H9 (cell line): Measurements from ENCODE around the gene IFT81. TPM values are rescaled to one million over a fixed set of nuclear protein-coding genes. Genes with fewer than 3 reads are reported as not detected.

Source experiments
- DNase-seq: peaks from one replicate; pipeline ENCODE4 v3.0.0-alpha.2; 2017
- H2AFZ ChIP-seq: one replicate; pipeline ENCODE4 v1.6.1; 2013; ENCODE audit warnings: mild to moderate bottlenecking, low read length, control low read depth, moderate library complexity
- H2AK5ac ChIP-seq: 2 replicates; pipeline ENCODE4 v1.6.1; 2013; ENCODE audit warnings: low read length, control low read depth, mixed read lengths; ENCODE audit not compliant: insufficient read length
- H2BK120ac ChIP-seq: one replicate; pipeline ENCODE4 v1.6.1; 2013; ENCODE audit warnings: low read depth, mild to moderate bottlenecking, low read length, control low read depth, inconsistent platforms; ENCODE audit not compliant: poor library complexity, severe bottlenecking
- H2BK12ac ChIP-seq: 2 replicates; pipeline ENCODE4 v1.6.1; 2013; ENCODE audit warnings: low read length, control low read depth, mixed read lengths, low read depth; ENCODE audit not compliant: insufficient read length
- H2BK15ac ChIP-seq: 2 replicates; pipeline ENCODE4 v1.6.1; 2013; ENCODE audit warnings: low read depth, low read length, control low read depth
- H2BK20ac ChIP-seq: one replicate; pipeline ENCODE4 v1.6.1; 2013; ENCODE audit warnings: low read depth, mild to moderate bottlenecking, low read length, control low read depth, inconsistent platforms; ENCODE audit not compliant: poor library complexity, severe bottlenecking
- H2BK5ac ChIP-seq: 2 replicates; pipeline ENCODE4 v1.6.1; 2013; ENCODE audit warnings: low read length, control low read depth, mixed read lengths; ENCODE audit not compliant: insufficient read length
- H3K14ac ChIP-seq: 2 replicates; pipeline ENCODE4 v1.6.1; 2013; ENCODE audit warnings: low read length, control low read depth; ENCODE audit not compliant: insufficient read depth
- H3K18ac ChIP-seq: 2 replicates; pipeline ENCODE4 v1.6.1; 2013; ENCODE audit warnings: low read depth, mild to moderate bottlenecking, mixed read lengths, low read length, control low read depth; ENCODE audit not compliant: insufficient read length
- H3K23ac ChIP-seq: 2 replicates; pipeline ENCODE4 v1.6.1; 2013; ENCODE audit warnings: low read length, control low read depth, mixed read lengths, low read depth; ENCODE audit not compliant: insufficient read length
- H3K23me2 ChIP-seq: 2 replicates; pipeline ENCODE4 v1.6.1; 2013; ENCODE audit warnings: low read depth, mild to moderate bottlenecking, mixed read lengths, low read length, control low read depth; ENCODE audit not compliant: insufficient read length, poor library complexity, severe bottlenecking
- H3K27ac ChIP-seq: 2 replicates; pipeline ENCODE4 v1.5.1; 2013; ENCODE audit warnings: low read length, control low read depth, mixed read lengths, low read depth; ENCODE audit not compliant: insufficient read length
- H3K27me3 ChIP-seq: 2 replicates; pipeline ENCODE4 v1.6.1; 2013; ENCODE audit warnings: low read length, control low read depth, inconsistent platforms; ENCODE audit not compliant: insufficient read depth
- H3K4ac ChIP-seq: 2 replicates; pipeline ENCODE4 v1.6.1; 2013; ENCODE audit warnings: low read depth, mild to moderate bottlenecking, control low read depth, inconsistent platforms, low read length, moderate library complexity
- H3K4me1 ChIP-seq: 2 replicates; pipeline ENCODE4 v1.6.1; 2013; ENCODE audit warnings: low read length, control low read depth, inconsistent platforms; ENCODE audit not compliant: insufficient read depth
- H3K4me2 ChIP-seq: 2 replicates; pipeline ENCODE4 v1.6.1; 2013; ENCODE audit warnings: low read length, control low read depth, mixed read lengths; ENCODE audit not compliant: insufficient read length, insufficient read depth
- H3K56ac ChIP-seq: 2 replicates; pipeline ENCODE4 v1.6.1; 2013; ENCODE audit warnings: low read depth, mild to moderate bottlenecking, mixed read lengths, low read length, control low read depth; ENCODE audit not compliant: insufficient read length
- H3K79me1 ChIP-seq: 2 replicates; pipeline ENCODE4 v1.6.1; 2013; ENCODE audit warnings: low read depth, mild to moderate bottlenecking, moderate library complexity, low read length, control low read depth, inconsistent platforms; ENCODE audit not compliant: insufficient read depth, poor library complexity, severe bottlenecking
- H3K79me2 ChIP-seq: 2 replicates; pipeline ENCODE4 v1.6.1; 2013; ENCODE audit warnings: low read length, control low read depth, inconsistent platforms; ENCODE audit not compliant: insufficient read depth
- H3K9ac ChIP-seq: 2 replicates; pipeline ENCODE4 v1.6.1; 2013; ENCODE audit warnings: low read length, control low read depth, mixed read lengths; ENCODE audit not compliant: insufficient read length; ENCODE audit errors: extremely low read depth
- H3K9me3 ChIP-seq: one replicate; pipeline ENCODE4 v1.6.1; 2013; ENCODE audit warnings: low read depth, low read length, inconsistent platforms; ENCODE audit not compliant: control insufficient read depth
- H3T11ph ChIP-seq: one replicate; pipeline ENCODE4 v1.6.1; 2013; ENCODE audit warnings: mild to moderate bottlenecking, low read length, control low read depth, inconsistent platforms
- H4K20me1 ChIP-seq: one replicate; pipeline ENCODE4 v1.6.1; 2013; ENCODE audit not compliant: control insufficient read depth, insufficient read length, insufficient read depth
- H4K5ac ChIP-seq: 2 replicates; pipeline ENCODE4 v1.6.1; 2013; ENCODE audit warnings: low read depth, mild to moderate bottlenecking, mixed read lengths, low read length, control low read depth; ENCODE audit not compliant: insufficient read length
- H4K8ac ChIP-seq: replicated peaks from 2 replicates; pipeline ENCODE4 v1.6.1; 2013; ENCODE audit warnings: low read length, control low read depth, mixed read lengths, low read depth; ENCODE audit not compliant: insufficient read length
- H4K91ac ChIP-seq: 2 replicates; pipeline ENCODE4 v1.6.1; 2013; ENCODE audit warnings: low read depth, mild to moderate bottlenecking, moderate library complexity, mixed read lengths, low read length, control low read depth; ENCODE audit not compliant: insufficient read length
- H3K27ac Mint-ChIP-seq, 3 experiments: 2 replicates in 2 of 3; 3 replicates in 1 of 3; pipeline ENCODE4 v1.8.0; 2020 to 2021; ENCODE audit warnings: mixed read lengths in 3 of 3, mild to moderate bottlenecking in 1 of 3, moderate library complexity in 1 of 3
- H3K27me3 Mint-ChIP-seq: 2 replicates; pipeline ENCODE4 v1.8.0; 2021; ENCODE audit warnings: low read depth, mild to moderate bottlenecking, moderate library complexity, mixed read lengths
- H3K36me3 Mint-ChIP-seq, 3 experiments: 2 replicates in 2 of 3; 3 replicates in 1 of 3; pipeline ENCODE4 v1.8.0; 2020 to 2021; ENCODE audit warnings: low read depth in 3 of 3, mixed read lengths in 3 of 3; ENCODE audit not compliant: insufficient read depth in 1 of 3
- H3K4me1 Mint-ChIP-seq, 2 experiments: 2 replicates each; pipeline ENCODE4 v1.8.0; 2020; ENCODE audit warnings: mixed read lengths in 2 of 2
- H3K4me3 Mint-ChIP-seq, 2 experiments: 2 replicates in 1 of 2; 3 replicates in 1 of 2; pipeline ENCODE4 v1.8.0; 2020 to 2021; ENCODE audit warnings: mild to moderate bottlenecking in 2 of 2, mixed read lengths in 2 of 2, moderate library complexity in 1 of 2
- H3K9me3 Mint-ChIP-seq, 2 experiments: 2 replicates in 1 of 2; 3 replicates in 1 of 2; pipeline ENCODE4 v1.8.0; 2020; ENCODE audit warnings: mild to moderate bottlenecking in 2 of 2, mixed read lengths in 2 of 2, moderate library complexity in 1 of 2
- WGBS: extraction: QIAGEN DNeasy Blood & Tissue Kit; methylation state at CpG from one replicate; pipeline ENCODE4 v1.1.7; 2013; ENCODE audit warnings: missing lambda C conversion rate, low lambda C conversion rate, mixed read lengths; ENCODE audit not compliant: insufficient read length; ENCODE audit errors: extremely low coverage; 5-methylcytosine and 5-hydroxymethylcytosine counted together
- total RNA-seq: library from RNA; stranded (reverse); gene quantifications from 2 replicates; pipeline ENCODE4 v1.2.1, GENCODE V29; 2021
- TF ChIP-seq, protein P1 (sequence below): fragments of 200-600 bp; sonication (generic); conservative IDR thresholded peaks from 3 replicates; pipeline ENCODE4 v1.8.0; 2021; ENCODE audit warnings: antibody characterized with exemption, mild to moderate bottlenecking

Gene IFT81
- total RNA-seq, 1 experiment from 2014 or later: 9.3 TPM

GRCh38 chr12:110251381-110251780, 127.2 kb downstream of the IFT81 start:
- Histone ChIP-seq H3K4me1 (no peaks in the 10 kb centered on the region), H2BK120ac (no peak overlapping the region), H4K20me1 (no peaks in the 10 kb centered on the region), H3K4ac (no peak overlapping the region), H3K9me3 (no peaks in the 10 kb centered on the region), H3K27ac (no peak overlapping the region), H4K5ac (no peak overlapping the region), H2BK20ac (no peak overlapping the region), H3K56ac (no peak overlapping the region), H3T11ph (no peak overlapping the region), H3K14ac (no peak overlapping the region), H4K8ac (no peak overlapping the region), H2BK15ac (no peak overlapping the region), H2AK5ac (no peak overlapping the region), H3K23me2 (no peaks in the 10 kb centered on the region), H2BK12ac (no peak overlapping the region), H3K4me2 (no peak overlapping the region), H3K79me1 (no peaks in the 10 kb centered on the region), H3K9ac (no peak overlapping the region), H3K79me2 (no peaks in the 10 kb centered on the region), H2AFZ (no peak overlapping the region), H3K18ac (no peak overlapping the region), H3K27me3 (no peaks in the 10 kb centered on the region), H4K91ac (no peak overlapping the region), H3K23ac (no peak overlapping the region), H2BK5ac (no peak overlapping the region)
- WGBS: no CpG with 5 or more reads among the region's 7 CpGs
- Mint-ChIP-seq H3K9me3 (peaks cover 0 to 1% of the 10 kb centered on the region in 2 experiments; a peak in 1 of 5 replicates), H3K4me3 (no peak overlapping the region), H3K4me1 (peaks cover 9 to 20% of the 10 kb centered on the region in 2 experiments), H3K36me3 (peaks cover 0 to 2% (median 0%) of the 10 kb centered on the region in 3 experiments; a peak in 1 of 7 replicates), H3K27me3 (no peaks in the 10 kb centered on the region), H3K27ac (peak overlapping the region in 1 of 3 experiments; percentile 79; a peak in 2 of 7 replicates)
- no peak for DNase-seq
- TF ChIP-seq, protein P1, sequence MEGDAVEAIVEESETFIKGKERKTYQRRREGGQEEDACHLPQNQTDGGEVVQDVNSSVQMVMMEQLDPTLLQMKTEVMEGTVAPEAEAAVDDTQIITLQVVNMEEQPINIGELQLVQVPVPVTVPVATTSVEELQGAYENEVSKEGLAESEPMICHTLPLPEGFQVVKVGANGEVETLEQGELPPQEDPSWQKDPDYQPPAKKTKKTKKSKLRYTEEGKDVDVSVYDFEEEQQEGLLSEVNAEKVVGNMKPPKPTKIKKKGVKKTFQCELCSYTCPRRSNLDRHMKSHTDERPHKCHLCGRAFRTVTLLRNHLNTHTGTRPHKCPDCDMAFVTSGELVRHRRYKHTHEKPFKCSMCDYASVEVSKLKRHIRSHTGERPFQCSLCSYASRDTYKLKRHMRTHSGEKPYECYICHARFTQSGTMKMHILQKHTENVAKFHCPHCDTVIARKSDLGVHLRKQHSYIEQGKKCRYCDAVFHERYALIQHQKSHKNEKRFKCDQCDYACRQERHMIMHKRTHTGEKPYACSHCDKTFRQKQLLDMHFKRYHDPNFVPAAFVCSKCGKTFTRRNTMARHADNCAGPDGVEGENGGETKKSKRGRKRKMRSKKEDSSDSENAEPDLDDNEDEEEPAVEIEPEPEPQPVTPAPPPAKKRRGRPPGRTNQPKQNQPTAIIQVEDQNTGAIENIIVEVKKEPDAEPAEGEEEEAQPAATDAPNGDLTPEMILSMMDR: no peak
